AG04450 (cell line): ENCODE measurements around the gene SCMH1. TPM values are rescaled to one million over a fixed set of nuclear protein-coding genes. Genes with fewer than 3 reads are reported as not detected.
A peak's percentile ranks its signal among the peaks of the same experiment; 100 is the strongest.

Experiments
- CTCF ChIA-PET: fragments of 300-600, 350-600 bp; formaldehyde crosslinking; extraction: SDS; loops from one replicate; lab custom pipeline; 2022; ENCODE audit warnings: antibody characterized with exemption, inconsistent platforms; lab: Charles Lee
- POLR2A ChIA-PET: fragments of 350-600 bp; formaldehyde crosslinking; extraction: SDS; loops from one replicate; lab custom pipeline; 2021; ENCODE audit warnings: antibody characterized with exemption, inconsistent platforms; lab: Yijun Ruan, JAX
- DNase-seq: peaks from one replicate; pipeline ENCODE4 v3.0.0-alpha.2; 2011; ENCODE audit warnings: low read depth, low spot score
- H3K27ac ChIP-seq: one replicate; pipeline ENCODE4 v1.5.1; 2012; ENCODE audit warnings: low read depth, low read length, control low read depth
- H3K27me3 ChIP-seq: one replicate; pipeline ENCODE4 v1.6.0; 2012; ENCODE audit warnings: low read length; ENCODE audit not compliant: control insufficient read depth, insufficient read depth
- H3K4me3 ChIP-seq: 2 replicates; pipeline ENCODE4 v1.5.1; 2011; ENCODE audit warnings: mild to moderate bottlenecking, low read depth, low read length, control low read depth
- H3K9me3 ChIP-seq: 2 replicates; pipeline ENCODE4 v1.5.1; 2012; ENCODE audit warnings: low read length; ENCODE audit not compliant: control insufficient read depth, insufficient read depth
- CTCF ChIP-seq: IDR thresholded peaks from 2 replicates; pipeline ENCODE4 v1.5.1; 2011; ENCODE audit warnings: low read depth, low read length, control low read depth, inconsistent platforms
- polyA plus RNA-seq: library from polyadenylated mRNA; depleted of rRNA; stranded (reverse); fragments of >200 nt; gene quantifications from 2 replicates; pipeline ENCODE4 v1.2.3, GENCODE V29; 2011

The SCMH1 gene
- polyA plus RNA-seq, 1 experiment = 32.1 TPM

GRCh38 chr1:41021526-41022308, 220.4 kb downstream of the SCMH1 start, which contains the start of gene SLFNL1:
Gene SLFNL1, minus strand, starts transcription at chr1:41021725. Its CDS starts 1,065 bp downstream, at chr1:41020660.
- ChIA-PET POLR2A (interaction anchor here (0.6 kb wide), 1 partner anchor 180 kb away, joined by 6 read pairs; no protein-coding TSS in a partner anchor), CTCF (interaction anchor here (0.8 to 1.3 kb wide), 5 partner anchors 41 to 247 kb away, joined by 3 to 7 read pairs (median 4); no protein-coding TSS in a partner anchor)
- peak; percentile 47 for TF ChIP-seq CTCF
- no peaks in the 10 kb centered on the region for H3K9me3 ChIP-seq
- DNase-seq = peak; percentile 30
- H3K27ac ChIP-seq = peak within 1 kb of the TSS; percentile 21
- no peak within 1 kb of the TSS for H3K4me3 ChIP-seq
- H3K27me3 ChIP-seq = no peaks in the 10 kb centered on the region

- TF ChIP-seq CTCF = no peak
- Histone ChIP-seq H3K27me3 (no peaks in the 10 kb centered on the region), H3K4me3 (no peak overlapping the region), H3K27ac (no peak overlapping the region), H3K9me3 (no peaks in the 10 kb centered on the region)
- DNase-seq = no peak
- CTCF ChIA-PET = no interaction called here
- POLR2A ChIA-PET = interaction anchor here (0.5 to 0.6 kb wide), 2 partner anchors 179 to 946 kb away, joined by 3 to 6 read pairs; no protein-coding TSS in a partner anchor
Measured at GRCh38 chr1:41020654-41021053, 221.5 kb downstream of the SCMH1 start.

GRCh38 chr1:41020109-41020576, 222.0 kb downstream of the SCMH1 start:
- POLR2A ChIA-PET = no interaction called here
- no peak for TF ChIP-seq CTCF
- H3K9me3 ChIP-seq = no peaks in the 10 kb centered on the region
- no peak overlapping the region for H3K4me3 ChIP-seq
- H3K27ac ChIP-seq = no peak overlapping the region
- CTCF ChIA-PET = no interaction called here
- H3K27me3 ChIP-seq = no peaks in the 10 kb centered on the region
- DNase-seq = no peak

GRCh38 chr1:41019353-41019745, 222.8 kb downstream of the SCMH1 start:
- H3K9me3 ChIP-seq = no peaks in the 10 kb centered on the region
- POLR2A ChIA-PET = no interaction called here

More at GRCh38 chr1:41019353-41019745, 222.8 kb downstream of the SCMH1 start:
- CTCF ChIA-PET = interaction anchor here (0.7 kb wide), 1 partner anchor 311 kb away, joined by 4 read pairs; no protein-coding TSS in a partner anchor
- Histone ChIP-seq H3K27me3 (no peaks in the 10 kb centered on the region), H3K27ac (no peak overlapping the region), H3K4me3 (no peak overlapping the region)
- no peak for DNase-seq
- no peak for TF ChIP-seq CTCF
